ENCODE measurements around the gene FAM3B.

FAM3B gene

DNA sequence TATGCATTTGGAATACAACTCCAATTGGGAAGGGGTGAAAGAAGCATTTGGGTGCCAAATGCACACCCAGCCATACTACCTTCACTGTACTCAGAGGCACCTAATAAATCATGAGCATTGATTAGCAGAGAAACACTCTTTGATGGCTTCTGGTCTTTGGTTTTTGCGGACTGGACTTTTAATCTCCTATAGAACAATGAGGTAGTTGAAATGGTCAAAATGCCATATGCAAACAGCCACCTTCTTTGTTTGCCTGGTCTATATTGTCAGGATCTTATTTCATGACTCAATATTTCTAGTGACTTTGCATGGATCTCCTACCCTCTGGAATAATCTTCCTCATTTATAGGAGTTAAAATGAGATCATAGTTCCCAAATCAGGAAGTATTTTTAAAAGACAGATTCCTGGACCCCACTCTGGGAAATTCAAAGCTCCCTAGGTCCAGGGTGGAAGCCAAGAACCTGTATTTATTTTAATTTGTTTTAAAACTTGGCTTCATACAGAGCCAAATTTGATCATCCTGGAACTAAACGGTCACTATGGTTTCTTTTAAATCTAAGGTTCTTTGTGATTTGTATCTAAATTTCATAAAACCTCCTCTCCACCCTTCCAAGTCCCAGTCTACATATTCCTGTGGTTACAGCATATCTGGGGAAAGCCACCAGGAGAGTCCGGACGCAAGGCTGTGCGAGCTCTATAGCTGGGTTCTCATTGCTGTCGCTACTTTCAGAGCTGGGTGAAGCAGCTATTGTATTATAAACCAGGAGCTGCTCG, 8.7 kb downstream of the FAM3B start:
- H3K9ac ChIP-seq (ENCODE audit: low read length): no peak overlapping the region
- H3K9me3 ChIP-seq (ENCODE audit: insufficient read depth, low read length): peaks cover 3% of the 10 kb centered on the region; the same call in 1 of the 2 replicates
- no peak overlapping the region for H2AFZ ChIP-seq (ENCODE audit: low read depth, low read length)
- H4K20me1 ChIP-seq (ENCODE audit: insufficient read depth, low read length): no peaks in the 10 kb centered on the region
- no peak overlapping the region for H3K4me3 ChIP-seq (ENCODE audit: low read length)
- no peak overlapping the region for H3K27ac ChIP-seq (ENCODE audit: low read length)
- H3K4me1 ChIP-seq (ENCODE audit: low read length): no peaks in the 10 kb centered on the region
- no peak for TF ChIP-seq CTCF (IDR thresholded peaks at IDR 0.05; ENCODE audit: low read depth, low read length)
- TF ChIP-seq EZH2phosphoT487 (IDR thresholded peaks at IDR 0.05; ENCODE audit: low read depth): no peak
- H3K4me2 ChIP-seq (ENCODE audit: low read length): no peak overlapping the region
- H3K27me3 ChIP-seq (ENCODE audit: low read depth, low read length): no peaks in the 10 kb centered on the region
- H3K36me3 ChIP-seq (replicated peaks; ENCODE audit: low read depth, low read length): no peaks in the 10 kb centered on the region
- no peaks in the 10 kb centered on the region for H3K79me2 ChIP-seq (ENCODE audit: low read length)

- Histone ChIP-seq H3K4me3 (ENCODE audit: low read length) (no peak overlapping the region), H3K4me1 (ENCODE audit: low read length) (no peaks in the 10 kb centered on the region), H3K36me3 (replicated peaks; ENCODE audit: low read depth, low read length) (no peaks in the 10 kb centered on the region), H3K9me3 (ENCODE audit: insufficient read depth, low read length) (peaks cover 3% of the 10 kb centered on the region; the same call in 1 of the 2 replicates), H4K20me1 (ENCODE audit: insufficient read depth, low read length) (no peaks in the 10 kb centered on the region), H3K9ac (ENCODE audit: low read length) (no peak overlapping the region), H3K27me3 (ENCODE audit: low read depth, low read length) (no peaks in the 10 kb centered on the region), H3K4me2 (ENCODE audit: low read length) (no peak overlapping the region), H2AFZ (ENCODE audit: low read depth, low read length) (no peak overlapping the region), H3K79me2 (ENCODE audit: low read length) (no peaks in the 10 kb centered on the region), H3K27ac (ENCODE audit: low read length) (no peak overlapping the region)
- no peak for TF ChIP-seq CTCF (IDR thresholded peaks at IDR 0.05; ENCODE audit: low read depth, low read length)
- no peak for TF ChIP-seq EZH2phosphoT487 (IDR thresholded peaks at IDR 0.05; ENCODE audit: low read depth)
Measured at GRCh38 chr21:41326414-41327080, 9.9 kb downstream of the FAM3B start.

DNA sequence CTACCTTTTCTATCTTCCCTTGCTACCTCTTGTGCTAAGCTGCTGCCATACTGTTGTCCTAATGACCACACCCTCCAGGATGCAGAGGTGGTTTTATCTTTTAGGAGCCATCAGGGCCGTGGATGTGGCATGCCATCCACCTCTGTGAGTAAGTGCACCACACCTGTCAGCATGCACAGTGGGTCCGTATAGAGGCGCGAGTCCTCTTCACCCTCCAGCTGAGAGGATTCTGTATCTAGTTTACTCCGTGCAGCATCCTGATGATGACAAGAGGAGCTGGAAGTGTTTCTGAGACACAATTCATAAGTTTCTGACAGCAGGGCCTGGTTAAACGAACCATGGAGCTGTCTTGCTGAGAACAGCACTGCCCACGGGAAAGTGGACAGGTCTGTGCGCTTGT, 11.2 kb downstream of the FAM3B start:
- Histone ChIP-seq H3K36me3 (replicated peaks; ENCODE audit: low read depth, low read length) (no peaks in the 10 kb centered on the region), H3K4me2 (ENCODE audit: low read length) (no peak overlapping the region), H3K79me2 (ENCODE audit: low read length) (no peaks in the 10 kb centered on the region)

More for the DNA sequence above, 11.2 kb downstream of the FAM3B start:
- Histone ChIP-seq H2AFZ (ENCODE audit: low read depth, low read length) (no peak overlapping the region), H3K9me3 (ENCODE audit: insufficient read depth, low read length) (no peaks in the 10 kb centered on the region), H3K27ac (ENCODE audit: low read length) (no peak overlapping the region), H3K4me1 (ENCODE audit: low read length) (no peaks in the 10 kb centered on the region), H3K4me3 (ENCODE audit: low read length) (no peak overlapping the region), H3K9ac (ENCODE audit: low read length) (no peak overlapping the region), H4K20me1 (ENCODE audit: insufficient read depth, low read length) (no peaks in the 10 kb centered on the region), H3K27me3 (ENCODE audit: low read depth, low read length) (no peaks in the 10 kb centered on the region)
- no peak for TF ChIP-seq CTCF (IDR thresholded peaks at IDR 0.05; ENCODE audit: low read depth, low read length)
- TF ChIP-seq EZH2phosphoT487 (IDR thresholded peaks at IDR 0.05; ENCODE audit: low read depth): no peak

Data from OCI-LY3 (cell line).